Measurements from ENCODE around the gene RNF113A.
"Not testable (repeated sequence)": the region's sequence is repeated elsewhere in the genome, so short reads cannot be mapped to it uniquely, and the experiment has no call there.

RNF113A gene

GRCh38 chrX:119828446-119828845 is 43.1 kb downstream of the RNF113A start:
- DNase-seq, result no peak

- DNase-seq, result no peak
Measured at GRCh38 chrX:119826399-119826959, 45.1 kb downstream of the RNF113A start.

- DNase-seq, result not testable (repeated sequence)
Measured at GRCh38 chrX:119824221-119824620, 47.3 kb downstream of the RNF113A start.

GRCh38 chrX:119821703-119822102 is 49.8 kb downstream of the RNF113A start:
- not testable (repeated sequence) for DNase-seq
